GM13977 (cell line): ENCODE data around the gene CYP4F2.
"Not testable (repeated sequence)": the region's sequence is repeated elsewhere in the genome, so short reads cannot be mapped to it uniquely, and the experiment has no call there.

Source experiments
- DNase-seq: peaks from one replicate; pipeline ENCODE4 v3.0.0; 2012; ENCODE audit warnings: low spot score
- CTCF ChIP-seq: IDR thresholded peaks from 2 replicates; pipeline ENCODE4 v1.5.1; 2012; ENCODE audit warnings: mild to moderate bottlenecking, control low read depth; ENCODE audit not compliant: insufficient read depth; ENCODE audit errors: extremely low read depth, missing control alignments
- in situ Hi-C: fragments of 300-500 bp; cut with MboI; formaldehyde crosslinking; loops from one replicate; pipeline ENCODE4 v1.12.0; 2022; ENCODE audit warnings: low sequenced_read_pairs, low pct_unique_long_range_greater_than_20kb, mixed read lengths, inconsistent platforms; ENCODE audit not compliant: unreplicated experiment

The CYP4F2 gene

DNA sequence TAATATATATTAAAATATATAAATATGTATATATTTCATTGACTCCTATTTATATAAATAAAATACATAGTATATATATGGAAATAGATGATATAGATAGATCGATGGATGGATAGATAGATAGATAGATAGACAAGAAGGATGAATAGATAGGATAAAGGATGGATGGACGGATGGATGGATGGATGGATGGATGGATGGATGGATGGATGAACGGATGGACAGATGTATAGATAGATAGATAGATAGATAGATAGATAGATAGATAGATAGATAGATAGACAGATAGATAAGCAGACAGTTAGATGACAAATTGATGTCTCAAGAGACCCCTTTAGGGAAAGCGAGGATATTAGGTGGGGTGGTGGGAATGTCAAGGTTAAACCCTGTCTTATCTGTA is 21.4 kb upstream of the CYP4F2 start:
- no peak for DNase-seq
- no peak for TF ChIP-seq CTCF
- in situ Hi-C loops, result no loop called here

GRCh38 chr19:15915109-15915508 is 17.2 kb upstream of the CYP4F2 start:
- TF ChIP-seq CTCF, result no peak
- DNase-seq, result no peak
- in situ Hi-C loops, result no loop called here

DNA sequence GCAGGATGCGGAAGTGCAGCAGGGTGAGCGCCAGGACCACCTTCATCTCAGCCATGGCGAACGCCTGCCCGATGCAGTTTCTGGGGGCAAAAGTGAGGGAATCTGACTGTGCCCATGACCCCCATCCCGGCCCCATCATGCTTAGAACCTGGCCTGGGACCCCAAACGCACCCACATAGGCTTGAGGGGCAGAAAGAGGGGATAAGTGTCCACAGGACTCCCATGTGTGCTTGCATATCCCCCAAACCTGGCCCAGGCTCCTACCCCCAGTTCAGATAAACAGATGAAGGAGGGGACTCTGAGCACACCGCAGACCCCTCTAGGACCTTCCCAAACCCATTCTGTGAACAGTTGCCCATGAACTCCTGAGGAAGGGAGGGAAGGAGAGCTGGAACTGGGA is 16.0 kb upstream of the CYP4F2 start:
- no peak for DNase-seq
- in situ Hi-C loops, result no loop called here
- no peak for TF ChIP-seq CTCF

- in situ Hi-C loops, result no loop called here
- no peak for TF ChIP-seq CTCF
- DNase-seq, result no peak
Observed at GRCh38 chr19:15913384-15913783, 15.5 kb upstream of the CYP4F2 start.

DNA sequence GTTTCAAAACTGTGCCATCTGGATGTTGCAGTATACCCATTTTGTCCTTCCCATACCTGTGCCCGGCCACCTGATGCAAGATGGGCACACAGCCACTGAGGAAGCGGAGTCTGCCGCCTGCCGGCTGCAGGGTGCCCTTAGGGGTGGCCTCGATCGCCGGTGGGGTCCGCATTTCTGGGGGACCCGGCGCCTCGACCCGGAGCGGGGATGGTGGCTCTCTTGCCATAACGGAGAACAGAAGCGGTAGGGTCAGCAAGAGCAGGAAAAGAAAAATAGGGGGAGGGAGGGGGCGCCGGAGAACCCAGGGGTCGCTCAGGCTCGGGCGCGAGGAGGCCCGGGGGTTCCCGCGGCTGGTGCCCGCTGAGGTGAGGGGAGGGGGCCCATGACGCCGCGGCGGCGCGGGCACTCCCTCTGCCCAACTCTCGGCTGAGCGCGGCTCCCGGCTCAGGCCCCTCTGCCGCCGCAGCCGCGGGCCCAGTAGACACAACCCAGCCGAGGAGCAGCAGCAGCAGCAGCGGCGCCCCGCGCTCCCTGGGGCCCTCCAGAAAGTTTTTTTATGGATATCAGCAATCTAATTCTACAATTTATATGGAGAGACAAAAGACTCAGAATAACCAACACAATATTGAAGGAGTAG is 13.8 kb upstream of the CYP4F2 start:
- in situ Hi-C loops, result no loop called here
- DNase-seq, result no peak
- TF ChIP-seq CTCF, result no peak

DNA sequence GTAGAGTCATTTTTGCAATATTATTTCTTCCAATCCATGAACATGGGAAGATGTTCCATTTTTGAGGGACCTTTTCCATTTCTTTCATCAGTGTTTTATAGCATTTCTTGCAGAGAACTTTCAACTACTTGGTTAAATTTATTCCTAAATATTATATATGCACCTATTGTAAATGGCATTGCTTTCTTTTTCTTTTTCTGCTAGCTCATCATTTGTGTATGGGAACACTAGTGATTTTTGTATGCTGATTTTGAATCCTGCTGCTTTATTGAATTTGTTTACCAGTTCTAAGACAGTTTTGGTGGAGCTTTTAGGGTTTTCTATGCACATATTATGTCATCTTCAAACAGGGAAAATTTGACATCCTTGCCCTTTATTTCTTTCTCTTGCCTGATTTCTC is 7.2 kb upstream of the CYP4F2 start:
- TF ChIP-seq CTCF, result no peak
- no peak for DNase-seq
- in situ Hi-C loops, result no loop called here

DNA sequence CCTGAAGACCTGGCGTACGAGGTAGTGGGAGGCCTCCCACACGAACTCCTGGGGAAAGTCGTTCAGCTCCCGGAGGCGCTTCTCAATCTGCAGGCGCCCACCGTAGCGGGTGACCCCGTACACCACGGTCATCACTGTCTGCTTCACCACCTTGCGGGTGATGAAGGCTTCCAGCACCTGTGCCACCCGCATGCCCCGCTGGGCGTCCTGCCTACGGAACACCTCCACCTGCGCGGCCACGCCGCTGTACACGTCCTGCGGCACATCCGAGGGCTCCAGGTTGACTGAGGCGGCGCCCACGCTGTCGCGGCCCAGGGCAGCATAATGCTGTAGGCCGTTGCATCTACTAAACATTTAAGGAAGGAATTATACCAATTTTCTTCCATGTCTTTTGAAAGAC is 5.0 kb upstream of the CYP4F2 start:
- in situ Hi-C loops, DNase-seq: not testable (repeated sequence)
